K562 (cell line): Measurements from ENCODE around the gene RNF25. TPM values are rescaled to one million over a fixed set of nuclear protein-coding genes. Genes with fewer than 3 reads are reported as not detected.

Experiments
- ATAC-seq: fragments of 200-7000 bp; cut with Tn5 transposase; 3 replicates; pipeline ENCODE4 v1.9.1; 2020; ENCODE audit warnings: moderate library complexity
- BruUV-seq: library from RNA; stranded (reverse); fragments of 400-500 nt; replicated peaks from 2 replicates; lab custom pipeline; 2021; lab: Mats Ljungman, UMichigan
- CTCF ChIA-PET: fragments of 300-600 bp; formaldehyde crosslinking; extraction: SDS; loops from one replicate; lab custom pipeline; 2021; ENCODE audit warnings: low intra/inter-chr PET ratio; lab: Yijun Ruan, JAX
- POLR2A ChIA-PET: fragments of 300-600, 350-650 bp; sonication (Branson Sonifier 250); formaldehyde crosslinking; extraction: SDS; loops from one replicate; lab custom pipeline; 2021; ENCODE audit warnings: antibody characterized with exemption, inconsistent platforms; lab: Yijun Ruan, JAX
- DNase-seq, 4 experiments: peaks; one replicate each; pipeline versions ENCODE4 v3.0.0 to v3.0.0-alpha.2; 2011 to 2018; ENCODE audit warnings: low spot score in 3 of 4, mixed read lengths in 3 of 4; ENCODE audit errors: extremely low read depth in 1 of 4
- FAIRE-seq: peaks from 2 replicates; lab custom pipeline; 2011; peaks lifted over from hg19 to GRCh38; lab: Jason Lieb, UNC
- H2AFZ ChIP-seq: 2 replicates; pipeline ENCODE4 v1.6.0; 2011; ENCODE audit warnings: low read depth, low read length, control low read depth, inconsistent platforms
- H3K27ac ChIP-seq: fragments of 200-600 bp; 3 replicates; pipeline ENCODE4 v1.8.0; 2011; ENCODE audit warnings: low read depth, mild to moderate bottlenecking, control low read depth, inconsistent platforms, low read length, moderate library complexity, mixed read lengths; ENCODE audit errors: extremely low read depth
- H3K27me3 ChIP-seq, 2 experiments: fragments of 300-600 bp in 1 of 2; 2 replicates in 1 of 2; 3 replicates in 1 of 2; pipeline versions ENCODE4 v1.6.0 to v1.8.0; 2011; ENCODE audit warnings: inconsistent platforms in 2 of 2, low read length in 2 of 2, mild to moderate bottlenecking in 1 of 2, mixed read lengths in 1 of 2, moderate library complexity in 1 of 2; ENCODE audit not compliant: control insufficient read depth in 2 of 2, insufficient read depth in 2 of 2
- H3K36me3 ChIP-seq: fragments of 300-600 bp; 3 replicates; pipeline ENCODE4 v1.8.0; 2011; ENCODE audit warnings: mild to moderate bottlenecking, low read length, inconsistent platforms; ENCODE audit not compliant: control insufficient read depth, insufficient read depth
- H3K4me1 ChIP-seq, 2 experiments: fragments of 200-600 bp in 1 of 2; replicated peaks in 1 of 2; 2 replicates in 1 of 2; 3 replicates in 1 of 2; pipeline versions ENCODE4 v1.5.1 to v1.8.0; 2011; ENCODE audit warnings: inconsistent platforms in 2 of 2, low read length in 2 of 2, mild to moderate bottlenecking in 1 of 2, mixed read lengths in 1 of 2, moderate library complexity in 1 of 2; ENCODE audit not compliant: control insufficient read depth in 2 of 2, insufficient read depth in 2 of 2
- H3K4me2 ChIP-seq: 2 replicates; pipeline ENCODE4 v1.6.1; 2011; ENCODE audit warnings: low read length, control low read depth, inconsistent platforms, mixed read lengths; ENCODE audit not compliant: insufficient read depth
- H3K4me3 ChIP-seq: fragments of 200-600 bp; sonication (generic), shearing (Covaris generic); 2 replicates; pipeline ENCODE4 v1.5.1; 2016; ENCODE audit warnings: control low read depth, inconsistent platforms
- H3K79me2 ChIP-seq: fragments of 200-600 bp; 3 replicates; pipeline ENCODE4 v1.8.0; 2011; ENCODE audit warnings: low read length, inconsistent platforms; ENCODE audit not compliant: control insufficient read depth, insufficient read depth
- H3K9ac ChIP-seq, 2 experiments: 2 replicates each; pipeline versions ENCODE4 v1.6.0 to v1.6.1; 2011; ENCODE audit warnings: low read depth in 2 of 2, low read length in 2 of 2, control low read depth in 1 of 2, inconsistent platforms in 1 of 2, mild to moderate bottlenecking in 1 of 2, mixed read lengths in 1 of 2; ENCODE audit not compliant: insufficient read depth in 1 of 2
- H3K9me1 ChIP-seq: one replicate; pipeline ENCODE4 v1.6.0; 2011; ENCODE audit warnings: inconsistent platforms, mild to moderate bottlenecking, low read length, moderate library complexity; ENCODE audit not compliant: control insufficient read depth, insufficient read depth
- H3K9me3 ChIP-seq: replicated peaks from 2 replicates; pipeline ENCODE4 v1.5.1; 2011; ENCODE audit warnings: low read depth, low read length, inconsistent platforms; ENCODE audit not compliant: control insufficient read depth, insufficient read depth
- H4K20me1 ChIP-seq: replicated peaks from 2 replicates; pipeline ENCODE4 v1.6.1; 2011; ENCODE audit warnings: low read length, inconsistent platforms, mixed read lengths; ENCODE audit not compliant: control insufficient read depth, insufficient read depth
- CLOCK ChIP-seq: fragments of 250-450 bp; sonication (Bioruptor Pico); IDR thresholded peaks from 2 replicates; pipeline ENCODE4 v1.4.0; 2020; ENCODE audit warnings: mild to moderate bottlenecking, moderate library complexity, borderline replicate concordance
- HNRNPLL ChIP-seq: fragments of 200-400 bp; formaldehyde crosslinking; IDR thresholded peaks from 2 replicates; pipeline ENCODE4 v1.6.1; 2017; ENCODE audit warnings: low read length, low read depth, mild to moderate bottlenecking; ENCODE audit not compliant: poor library complexity, severe bottlenecking
- MXI1 ChIP-seq: IDR thresholded peaks from 2 replicates; pipeline ENCODE4 v1.6.1; 2011; ENCODE audit warnings: low read depth, mild to moderate bottlenecking, improper control_type of control experiment, low read length
- NKRF ChIP-seq: fragments of 450-650 bp; IDR thresholded peaks from 2 replicates; pipeline ENCODE4 v1.6.1; 2016; ENCODE audit warnings: borderline replicate concordance
- SFPQ ChIP-seq: fragments of 200-400 bp; formaldehyde crosslinking; IDR thresholded peaks from 2 replicates; pipeline ENCODE4 v1.6.1; 2017; ENCODE audit warnings: mild to moderate bottlenecking, low read depth, low read length, moderate library complexity
- TCF7L2 ChIP-seq: fragments of 150-350 bp; IDR thresholded peaks from 2 replicates; pipeline ENCODE4 v1.6.1; 2016; ENCODE audit warnings: low read depth, mild to moderate bottlenecking, low read length, moderate library complexity
- TRIM25 ChIP-seq: fragments of 450-650 bp; IDR thresholded peaks from 2 replicates; pipeline ENCODE4 v1.7.0; 2016; ENCODE audit warnings: borderline replicate concordance
- ZBTB1 ChIP-seq: sonication (generic); formaldehyde crosslinking; IDR thresholded peaks from 2 replicates; pipeline ENCODE4 v1.8.1; 2023; ENCODE audit warnings: missing genetic modification reagents, low read depth, mild to moderate bottlenecking, borderline replicate concordance
- ZNF398 ChIP-seq: fragments of 250-450 bp; sonication (Bioruptor Pico); IDR thresholded peaks from 2 replicates; pipeline ENCODE4 v1.8.0; 2021; ENCODE audit warnings: moderate library complexity, mild to moderate bottlenecking, inconsistent platforms
- WGBS: fragments of 100-300 bp; shearing (Covaris generic); methylation state at CpG from one replicate; pipeline ENCODE4 v1.1.6; 2016; ENCODE audit warnings: low coverage, mixed read lengths; ENCODE audit not compliant: insufficient coverage; ENCODE audit errors: missing lambda C conversion rate; 5-methylcytosine and 5-hydroxymethylcytosine counted together
- in situ Hi-C: fragments of 300-500 bp; cut with MboI; formaldehyde crosslinking; loops from 4 replicates; pipeline ENCODE4 v1.15.0; 2018; ENCODE audit warnings: inconsistent platforms, mixed read lengths
- intact Hi-C: fragments of 100-400 bp; cut with micrococcal nuclease; formaldehyde crosslinking; loops from 2 replicates; pipeline ENCODE4 v1.14.2; 2022
- polyA plus RNA-seq, 8 experiments: library from polyadenylated mRNA; depleted of rRNA in 4 of 8; stranded (reverse) in 5 of 8; unstranded in 3 of 8; fragments of >200 nt; fragmentation: Nextera tagmentation in 2 of 8; fragmentation: Illumina TruSeq in 1 of 8; extraction: Ambion mirVana in 2 of 8; extraction: Trizol in 1 of 8; gene quantifications; 2 replicates each; pipeline versions ENCODE4 v1.2.1 to v1.2.3, GENCODE V29; 2011 to 2014; ENCODE audit warnings: inconsistent platforms in 1 of 8, missing spikeins in 1 of 8
- total RNA-seq, 7 experiments: library from RNA; depleted of rRNA in 6 of 7; stranded (reverse); fragments of >200 nt in 6 of 7; fragmentation: Illumina TruSeq in 2 of 7; extraction: Trizol in 2 of 7; gene quantifications; 2 replicates each; pipeline versions ENCODE4 v1.2.1 to v1.2.3, GENCODE V29; 2011 to 2021; ENCODE audit warnings: low replicate concordance in 1 of 7

RNF25 gene
- total and polyA plus RNA-seq, 9 of the 15 experiments (the other 6 are each of a cell fraction or from before 2014, with no cell fraction given), result 2.3 to 49.8 (median 20.5) TPM

GRCh38 chr2:218644721-218645120 is 27.1 kb downstream of the RNF25 start:
- BruUV-seq, result no TSS peak
- H3K4me1 ChIP-seq, result no peaks in the 10 kb centered on the region
- 0 out of 3 replicates have a peak, but pooled peaks cover 4% of the 10 kb centered on the region for H3K79me2 ChIP-seq
- no peaks in the 10 kb centered on the region for H3K9me3 ChIP-seq
- no peak overlapping the region for H2AFZ ChIP-seq
- DNase-seq (no peak), ATAC-seq (no peak), FAIRE-seq (no peak)
- H3K36me3 ChIP-seq, result peaks cover 84% of the 10 kb centered on the region
- no peaks in the 10 kb centered on the region for H3K9me1 ChIP-seq
- ChIA-PET POLR2A (interaction anchor here (0.7 to 3.7 kb wide), 3 partner anchors 8 to 16 kb away, joined by 3 to 10 read pairs (median 5); partner anchors contain the start of genes BCS1L and ZNF142), CTCF (no interaction called here)
- H3K4me2 ChIP-seq, result no peak overlapping the region
- H3K27me3 ChIP-seq, result no peaks in the 10 kb centered on the region
- in situ Hi-C loops (no loop called here), intact Hi-C loops (loop anchor here (10.0 kb wide), 2 partner anchors 240 to 370 kb away; partner anchors contain the start of genes AAMP and PNKD)
- 95% methylated on average over 8 of the region's 11 CpGs for WGBS
- TF ChIP-seq HNRNPLL (no peak), TCF7L2 (no peak), NKRF (no peak), CLOCK (no peak), ZNF398 (CRISPR knock-in tag) (no peak), ZBTB1 (CRISPR knock-in tag) (no peak), TRIM25 (no peak), MXI1 (no peak), SFPQ (no peak)
- no peak overlapping the region; a peak in 1 of 4 replicates for H3K9ac ChIP-seq
- H4K20me1 ChIP-seq, result no peaks in the 10 kb centered on the region
- no peak overlapping the region for H3K27ac ChIP-seq
- H3K4me3 ChIP-seq, result no peak overlapping the region
